Left renal cortex interstitium (tissue), 4 donors: ENCODE measurements around the gene CDH12. TPM values are rescaled to one million over a fixed set of nuclear protein-coding genes. Genes with fewer than 3 reads are reported as not detected.
"Not testable (repeated sequence)": the region's sequence is repeated elsewhere in the genome, so short reads cannot be mapped to it uniquely, and the experiment has no call there.

ENCODE experiments used
- DNase-seq, 4 donors: peaks; one replicate each; pipeline ENCODE4 v3.0.0-alpha.2; 2013; ENCODE audit warnings: low read depth in 4 of 4, low spot score in 2 of 4, missing footprints in 1 of 4
- polyA plus RNA-seq, 4 donors: library from polyadenylated mRNA; unstranded; fragments of 120-200 nt; gene quantifications; one replicate each; pipeline ENCODE4 v1.2.1, GENCODE V29; 2013; ENCODE audit not compliant: insufficient read length in 4 of 4

The CDH12 gene
- polyA plus RNA-seq, 4 donors = 5.7 to 7.1 (median 6.4) TPM

GRCh38 chr5:22480305-22480704, 372.8 kb downstream of the CDH12 start:
- DNase-seq = no peak

DNA sequence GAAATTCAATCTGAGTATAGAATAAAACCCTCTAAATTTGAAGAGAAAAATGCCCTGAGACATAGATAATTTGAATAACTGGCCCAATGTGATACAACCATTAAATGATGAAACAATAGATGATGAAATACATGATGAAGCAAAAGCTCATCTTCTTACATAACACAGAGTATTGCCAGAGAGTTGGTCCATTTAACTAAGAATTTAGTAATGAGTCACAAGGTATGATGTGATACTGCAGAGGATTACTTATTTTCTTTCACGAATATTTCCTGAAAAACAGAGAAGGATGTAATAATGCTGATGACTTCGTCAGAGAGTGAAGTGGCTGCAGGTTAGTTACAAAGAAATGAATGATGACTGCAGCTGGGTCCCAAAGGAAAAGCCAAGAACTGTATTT, 379.3 kb downstream of the CDH12 start:
- DNase-seq = no peak

DNA sequence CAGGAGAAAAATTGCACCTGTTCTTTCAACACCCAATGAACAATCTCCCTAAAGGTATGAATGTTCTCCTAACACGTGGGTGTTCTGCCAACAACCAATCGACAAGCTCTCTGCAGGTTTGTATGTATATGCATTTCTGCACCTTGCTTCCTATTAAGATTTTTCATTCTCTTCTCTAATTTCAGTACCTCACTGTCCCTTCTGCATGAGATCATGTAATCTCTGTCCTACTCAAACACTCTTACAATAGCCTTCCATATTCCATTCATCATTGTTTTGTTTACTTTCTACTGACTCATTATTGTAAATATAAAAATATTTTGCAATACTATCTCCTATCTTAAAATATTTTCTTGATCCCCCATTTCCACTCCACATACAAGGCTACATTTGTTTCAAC, 382.0 kb downstream of the CDH12 start:
- no peak for DNase-seq

DNA sequence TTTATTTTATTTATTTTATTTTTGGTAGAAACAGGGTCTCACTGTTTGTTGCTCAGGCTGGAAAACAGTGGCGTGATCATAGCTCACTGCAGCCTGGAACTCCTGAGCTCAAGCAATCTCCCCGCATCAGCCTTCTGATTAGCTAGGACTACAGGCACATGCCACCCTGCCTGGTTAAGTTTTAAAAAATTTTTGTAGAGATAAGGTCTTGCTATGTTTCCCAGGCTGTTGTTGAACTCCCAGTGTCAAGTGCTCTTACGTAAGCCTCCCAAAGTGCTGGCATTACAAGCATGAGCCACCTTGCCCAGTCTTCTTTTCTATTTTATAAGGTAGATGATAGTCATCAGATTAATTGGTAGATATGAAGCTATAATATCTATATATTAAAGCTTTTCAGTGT, 382.7 kb downstream of the CDH12 start:
- no peak for DNase-seq

GRCh38 chr5:22465616-22466015, 387.5 kb downstream of the CDH12 start:
- DNase-seq = no peak

GRCh38 chr5:22465177-22465576, 388.0 kb downstream of the CDH12 start:
- no peak for DNase-seq

DNA sequence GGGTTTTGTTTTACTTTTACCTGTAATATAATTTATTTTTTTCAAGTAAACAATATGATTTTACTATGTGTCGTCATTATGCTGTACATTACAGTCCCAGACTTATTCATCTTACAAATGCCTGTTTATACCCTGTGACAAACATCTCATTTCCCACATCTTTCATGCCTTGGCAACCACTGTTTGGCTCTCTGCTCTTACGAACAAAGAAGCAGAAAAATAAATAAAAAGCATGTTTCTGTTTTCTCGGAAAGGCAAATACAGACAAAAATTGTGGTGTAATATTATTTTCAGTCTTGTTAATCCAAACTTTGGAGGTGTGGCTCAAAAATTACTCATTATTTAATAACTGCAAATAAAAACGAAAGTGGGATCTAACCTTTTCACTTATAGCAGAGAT, 393.0 kb downstream of the CDH12 start:
- no peak for DNase-seq

GRCh38 chr5:22432905-22433304, 420.2 kb downstream of the CDH12 start:
- no peak for DNase-seq

GRCh38 chr5:22431840-22432239, 421.3 kb downstream of the CDH12 start:
- DNase-seq = no peak

- DNase-seq = no peak
Measured at GRCh38 chr5:22431406-22431805, 421.7 kb downstream of the CDH12 start.

DNA sequence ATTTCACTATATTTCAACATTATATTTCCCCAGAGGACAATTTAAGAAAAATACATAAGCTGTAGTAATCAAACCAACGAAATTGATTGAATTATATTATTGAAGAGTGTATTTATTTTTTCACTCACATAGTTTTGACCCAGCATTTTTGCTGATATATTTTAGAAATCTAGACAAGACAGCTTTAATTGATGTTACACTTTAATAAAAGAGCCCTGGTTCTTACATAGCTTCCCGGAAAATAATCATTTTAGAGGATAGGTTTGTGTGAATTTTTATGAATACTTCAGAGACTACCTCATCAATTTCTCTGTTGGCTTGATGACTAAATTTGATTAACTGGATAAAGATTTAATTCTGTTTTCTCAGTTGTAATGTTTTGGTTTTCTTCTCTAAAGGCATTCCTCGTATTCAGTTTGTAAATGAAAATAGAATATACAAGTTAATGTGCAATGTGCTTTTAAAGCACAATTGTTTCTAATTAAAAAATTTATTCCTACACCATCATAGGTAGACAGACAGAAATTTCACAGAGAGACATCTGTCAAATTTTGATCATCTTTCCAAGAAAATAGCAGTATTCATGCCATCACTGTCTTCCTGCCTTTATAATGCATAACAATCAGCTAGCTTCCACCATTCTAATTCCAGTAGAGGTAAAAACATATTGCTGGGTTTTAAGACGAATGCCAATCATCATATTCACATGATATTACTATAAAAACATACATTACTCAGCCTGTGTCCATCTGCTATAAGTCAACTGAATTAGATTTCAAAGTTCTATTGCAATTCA, 441.4 kb downstream of the CDH12 start:
- DNase-seq = no peak

GRCh38 chr5:22391956-22392355, 461.2 kb downstream of the CDH12 start:
- no peak for DNase-seq

GRCh38 chr5:22390888-22391287, 462.3 kb downstream of the CDH12 start:
- DNase-seq = no peak

- no peak for DNase-seq
Measured at GRCh38 chr5:22372826-22373660, 480.1 kb downstream of the CDH12 start.

GRCh38 chr5:22372376-22372775, 480.8 kb downstream of the CDH12 start:
- DNase-seq = no peak

- DNase-seq = no peak
Measured at GRCh38 chr5:22354956-22355355, 498.2 kb downstream of the CDH12 start.

DNA sequence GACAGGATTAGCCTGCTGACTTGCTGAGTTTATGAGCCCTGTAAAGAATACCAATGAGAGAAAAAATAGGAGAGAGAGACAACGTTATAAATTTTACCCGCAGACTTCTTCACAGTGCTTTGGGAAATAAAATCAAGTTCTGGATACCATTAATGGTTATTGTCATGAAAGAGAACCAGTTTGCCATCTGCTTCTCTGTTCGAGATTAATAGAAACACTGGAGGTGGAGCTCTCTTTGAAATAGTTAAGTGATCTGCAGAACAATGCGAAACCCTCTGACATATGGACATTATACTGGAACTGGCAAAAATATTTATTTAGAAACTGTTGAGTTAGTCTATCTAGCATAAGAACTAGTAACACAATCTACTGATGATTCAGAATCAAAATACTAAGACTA, 500.7 kb downstream of the CDH12 start:
- no peak for DNase-seq

GRCh38 chr5:22351178-22351577, 502.0 kb downstream of the CDH12 start:
- no peak for DNase-seq

DNA sequence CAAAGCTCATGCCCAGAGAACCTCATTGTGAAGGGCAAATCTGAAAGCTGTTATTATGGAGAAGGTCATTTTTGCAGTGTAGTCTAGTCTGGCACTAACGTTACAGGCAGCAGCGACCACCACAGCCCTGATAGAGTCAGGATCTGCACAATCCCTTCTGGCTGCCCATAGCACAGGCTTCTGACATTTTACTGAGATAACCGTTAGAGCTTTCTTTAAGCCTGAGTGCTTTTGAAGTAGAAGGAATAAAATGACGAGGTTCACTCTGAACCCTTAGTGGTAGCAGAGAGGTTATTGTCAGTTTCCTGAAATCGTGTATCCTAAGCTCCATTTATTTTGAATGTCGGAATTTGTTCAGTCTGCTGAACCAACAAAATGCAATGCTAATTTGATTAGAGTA, 505.1 kb downstream of the CDH12 start:
- DNase-seq = no peak

GRCh38 chr5:22344000-22344399, 509.1 kb downstream of the CDH12 start:
- no peak for DNase-seq

DNA sequence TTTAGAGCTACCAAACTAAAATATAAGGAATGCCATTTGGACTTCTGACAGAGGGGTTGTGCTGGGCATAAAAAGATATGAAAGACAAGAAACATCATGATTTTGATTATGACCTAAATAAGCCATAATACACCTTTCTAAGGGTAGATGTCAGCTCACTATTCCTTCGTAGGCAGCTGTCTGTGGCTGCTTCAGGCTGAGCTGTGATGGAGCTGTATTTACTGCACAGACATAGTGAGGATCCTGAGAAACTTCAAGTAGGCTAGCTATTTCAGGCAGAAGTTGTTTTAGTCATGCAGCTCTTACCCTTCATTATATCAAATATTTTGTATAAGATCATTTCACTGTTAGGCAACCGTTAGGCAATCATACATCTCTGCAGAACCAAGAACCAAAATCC, 511.7 kb downstream of the CDH12 start:
- no peak for DNase-seq

DNA sequence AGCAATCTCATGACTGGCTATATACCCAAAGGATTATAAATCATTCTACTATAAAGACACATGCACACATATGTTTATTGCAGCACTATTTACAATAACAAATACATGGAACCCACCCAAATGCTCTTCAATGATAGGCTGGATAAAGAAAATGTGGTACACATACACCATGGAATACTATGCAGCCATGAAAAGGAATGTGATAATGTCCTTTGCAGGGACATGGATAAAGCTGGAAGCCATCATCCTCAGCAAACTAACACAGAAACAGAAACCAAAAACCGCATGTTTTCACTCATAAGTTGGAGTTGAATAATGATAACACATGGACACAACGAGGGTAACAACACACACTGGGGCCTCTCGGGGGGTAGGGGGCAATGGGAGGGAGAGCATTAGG, 520.2 kb downstream of the CDH12 start:
- DNase-seq = not testable (repeated sequence)
